T follicular helper cell (primary cell): Measurements from ENCODE around the gene DDX42.

ENCODE experiments used
- DNase-seq: peaks from one replicate; pipeline ENCODE4 v3.0.0-alpha.2; 2020; ENCODE audit warnings: low read depth
- total RNA-seq, 2 experiments: gene quantifications; one replicate each; lab custom pipeline; 2026; lab: John Stamatoyannopoulos, UW

Gene DDX42
- 180 to 194 reads per million in 2 experiments for total RNA-seq

- DNase-seq = peak; percentile 85
Measured at GRCh38 chr17:63774141-63774968, at the start of gene DDX42. DDX42 (plus strand) TSS chr17:63774170; CDS start chr17:63787050, 12,880 bp downstream.

GRCh38 chr17:63735691-63736090 is 38.3 kb upstream of the DDX42 start:
- DNase-seq = no peak

GRCh38 chr17:63740464-63741142 is 33.4 kb upstream of the DDX42 start:
- no peak for DNase-seq

GRCh38 chr17:63741143-63741407 is 32.9 kb upstream of the DDX42 start:
- no peak for DNase-seq

GRCh38 chr17:63741408-63742173 is 32.4 kb upstream of the DDX42 start, which contains the start of gene STRADA:
STRADA (minus strand) TSS chr17:63741799; CDS start chr17:63728369, 13,430 bp downstream.
- peak; percentile 98 for DNase-seq

GRCh38 chr17:63751806-63752205 is 22.2 kb upstream of the DDX42 start:
- peak; percentile 3 for DNase-seq

- no peak for DNase-seq
Measured at GRCh38 chr17:63752707-63753106, 21.3 kb upstream of the DDX42 start.

- DNase-seq = no peak
Measured at GRCh38 chr17:63753215-63753614, 20.8 kb upstream of the DDX42 start.

- no peak for DNase-seq
Measured at GRCh38 chr17:63754046-63754445, 19.9 kb upstream of the DDX42 start.

GRCh38 chr17:63758428-63758827 is 15.5 kb upstream of the DDX42 start:
- DNase-seq = no peak

- no peak for DNase-seq
Measured at GRCh38 chr17:63760771-63761539, 13.0 kb upstream of the DDX42 start.

- DNase-seq = no peak
Measured at GRCh38 chr17:63762161-63763078, 11.6 kb upstream of the DDX42 start.

- DNase-seq = no peak
Measured at GRCh38 chr17:63764716-63765115, 9.3 kb upstream of the DDX42 start.

GRCh38 chr17:63766754-63767153 is 7.2 kb upstream of the DDX42 start:
- DNase-seq = no peak

GRCh38 chr17:63768433-63768832 is 5.5 kb upstream of the DDX42 start:
- DNase-seq = no peak

- DNase-seq = no peak
Measured at GRCh38 chr17:63772801-63773271, 1.1 kb upstream of the DDX42 start.

- DNase-seq = peak; percentile 97
Measured at GRCh38 chr17:63773272-63774140, 464 bp upstream of the DDX42 start, which contains the start of gene CCDC47. CCDC47 (minus strand) TSS chr17:63773597; CDS start chr17:63766175, 7,422 bp downstream.

GRCh38 chr17:63774969-63775265 is 947 bp downstream of the DDX42 start:
- DNase-seq = no peak

GRCh38 chr17:63775420-63775819 is 1.4 kb downstream of the DDX42 start:
- DNase-seq = no peak

- DNase-seq = no peak
Measured at GRCh38 chr17:63780507-63780906, 6.5 kb downstream of the DDX42 start.
